HEK293T (cell line): ENCODE results near the gene MED27.

Source experiments
- CTCF ChIA-PET: fragments of 350-600 bp; formaldehyde crosslinking; extraction: SDS; loops from one replicate; lab custom pipeline; 2021; ENCODE audit warnings: antibody characterized with exemption, inconsistent platforms; lab: Yijun Ruan, JAX
- POLR2A ChIA-PET: fragments of 350-600 bp; formaldehyde crosslinking; extraction: SDS; loops from one replicate; lab custom pipeline; 2020; ENCODE audit warnings: antibody characterized with exemption, inconsistent platforms; lab: Yijun Ruan, JAX
- DNase-seq: peaks from one replicate; pipeline ENCODE4 v3.0.0; 2012; ENCODE audit warnings: mixed read lengths; ENCODE audit errors: extremely low spot score
- ARNT ChIP-seq: fragments of 450-650 bp; IDR thresholded peaks from 2 replicates; pipeline ENCODE4 v1.6.1; 2017; ENCODE audit warnings: mild to moderate bottlenecking
- BHLHE40 ChIP-seq: fragments of 450-650 bp; IDR thresholded peaks from 2 replicates; pipeline ENCODE4 v1.6.1; 2016; ENCODE audit warnings: mild to moderate bottlenecking, moderate library complexity, borderline replicate concordance
- CTBP1 ChIP-seq: fragments of 450-650 bp; IDR thresholded peaks from 2 replicates; pipeline ENCODE4 v1.6.1; 2016; ENCODE audit warnings: borderline replicate concordance
- ELF4 ChIP-seq: fragments of 450-650 bp; IDR thresholded peaks from 2 replicates; pipeline ENCODE4 v1.6.1; 2017; ENCODE audit warnings: antibody characterized with exemption
- FOXA1 ChIP-seq: fragments of 450-650 bp; IDR thresholded peaks from 2 replicates; pipeline ENCODE4 v1.6.1; 2016; ENCODE audit warnings: mild to moderate bottlenecking
- FOXK2 ChIP-seq: fragments of 450-650 bp; IDR thresholded peaks from 2 replicates; pipeline ENCODE4 v1.6.1; 2016; ENCODE audit warnings: mild to moderate bottlenecking
- FOXM1 ChIP-seq: fragments of 450-650 bp; IDR thresholded peaks from 2 replicates; pipeline ENCODE4 v1.6.1; 2017; ENCODE audit warnings: mild to moderate bottlenecking, borderline replicate concordance
- HDGF ChIP-seq: fragments of 450-650 bp; IDR thresholded peaks from 2 replicates; pipeline ENCODE4 v1.6.1; 2017; ENCODE audit warnings: antibody characterized with exemption, borderline replicate concordance
- L3MBTL2 ChIP-seq: fragments of 450-650 bp; conservative IDR thresholded peaks from 2 replicates; pipeline ENCODE4 v1.6.1; 2016; ENCODE audit warnings: mild to moderate bottlenecking
- LEF1 ChIP-seq: fragments of 450-650 bp; IDR thresholded peaks from 2 replicates; pipeline ENCODE4 v1.6.1; 2017; ENCODE audit warnings: mild to moderate bottlenecking, borderline replicate concordance
- NFRKB ChIP-seq: fragments of 450-650 bp; IDR thresholded peaks from 2 replicates; pipeline ENCODE4 v1.6.1; 2016; ENCODE audit warnings: mild to moderate bottlenecking, moderate library complexity
- PKNOX1 ChIP-seq: fragments of 450-650 bp; IDR thresholded peaks from 2 replicates; pipeline ENCODE4 v1.6.1; 2016
- SP1 ChIP-seq: fragments of 450-650 bp; IDR thresholded peaks from 2 replicates; pipeline ENCODE4 v1.6.1; 2017
- SUZ12 ChIP-seq: fragments of 450-650 bp; IDR thresholded peaks from 2 replicates; pipeline ENCODE4 v1.6.1; 2016; ENCODE audit warnings: mild to moderate bottlenecking
- TARDBP ChIP-seq: fragments of 450-650 bp; IDR thresholded peaks from 2 replicates; pipeline ENCODE4 v1.6.1; 2016
- ZNF384 ChIP-seq: fragments of 450-650 bp; IDR thresholded peaks from 2 replicates; pipeline ENCODE4 v1.6.1; 2016

The MED27 gene

GRCh38 chr9:132069046-132069898 is 10.4 kb downstream of the MED27 start:
- CTCF ChIA-PET = no interaction called here
- TF ChIP-seq PKNOX1 (no peak), LEF1 (no peak), ELF4 (no peak), FOXA1 (no peak), NFRKB (no peak), HDGF (no peak), ZNF384 (no peak), CTBP1 (no peak), ARNT (no peak), FOXK2 (no peak), SUZ12 (no peak), BHLHE40 (no peak), L3MBTL2 (no peak), FOXM1 (no peak), TARDBP (no peak), SP1 (no peak)
- POLR2A ChIA-PET = no interaction called here
- no peak for DNase-seq

GRCh38 chr9:132068605-132069004 is 11.1 kb downstream of the MED27 start:
- TF ChIP-seq ZNF384 = no peak
- no peak for TF ChIP-seq PKNOX1
- no peak for TF ChIP-seq LEF1
- no peak for TF ChIP-seq SUZ12
- no peak for TF ChIP-seq FOXM1
- no peak for TF ChIP-seq HDGF
- no peak for TF ChIP-seq FOXK2
- POLR2A ChIA-PET = no interaction called here
- CTCF ChIA-PET = no interaction called here
- no peak for DNase-seq

GRCh38 chr9:132066511-132066910 is 13.2 kb downstream of the MED27 start:
- ChIA-PET POLR2A (no interaction called here), CTCF (no interaction called here)
- no peak for TF ChIP-seq L3MBTL2
- TF ChIP-seq HDGF = no peak
- no peak for TF ChIP-seq BHLHE40
- no peak for TF ChIP-seq ZNF384
- TF ChIP-seq FOXA1 = no peak
- no peak for TF ChIP-seq NFRKB
- no peak for DNase-seq

- ChIA-PET CTCF (no interaction called here), POLR2A (no interaction called here)
- no peak for DNase-seq
- no peak for TF ChIP-seq L3MBTL2
- TF ChIP-seq FOXM1 = no peak
- TF ChIP-seq NFRKB = no peak
- TF ChIP-seq TARDBP = no peak
- TF ChIP-seq SUZ12 = no peak
- no peak for TF ChIP-seq ELF4
- no peak for TF ChIP-seq CTBP1
- no peak for TF ChIP-seq ARNT
- no peak for TF ChIP-seq HDGF
Observed at GRCh38 chr9:132066057-132066456, 13.6 kb downstream of the MED27 start.

- TF ChIP-seq HDGF (no peak), L3MBTL2 (no peak), SP1 (no peak), FOXA1 (no peak), ELF4 (no peak), FOXK2 (no peak), ZNF384 (no peak), NFRKB (no peak), BHLHE40 (no peak), LEF1 (no peak), FOXM1 (no peak), CTBP1 (no peak), TARDBP (no peak), ARNT (no peak), SUZ12 (no peak), PKNOX1 (no peak)
- CTCF ChIA-PET = no interaction called here
- POLR2A ChIA-PET = no interaction called here
- DNase-seq = no peak
Observed at GRCh38 chr9:132063281-132063680, 16.4 kb downstream of the MED27 start.

GRCh38 chr9:132062806-132063205 is 16.9 kb downstream of the MED27 start:
- ChIA-PET POLR2A (no interaction called here), CTCF (no interaction called here)
- no peak for DNase-seq
- no peak for TF ChIP-seq FOXM1
- no peak for TF ChIP-seq BHLHE40
- no peak for TF ChIP-seq SUZ12
- TF ChIP-seq ARNT = no peak
- TF ChIP-seq ZNF384 = no peak
- TF ChIP-seq CTBP1 = no peak
- TF ChIP-seq FOXK2 = no peak
- no peak for TF ChIP-seq PKNOX1
- TF ChIP-seq LEF1 = no peak
- TF ChIP-seq ELF4 = no peak
- TF ChIP-seq L3MBTL2 = no peak
- TF ChIP-seq HDGF = no peak
- no peak for TF ChIP-seq SP1
- TF ChIP-seq NFRKB = no peak
- no peak for TF ChIP-seq TARDBP
- no peak for TF ChIP-seq FOXA1
